T-helper 2 cell treated with Interferon-gamma antibody and Interleukin-4, amounts not matched to agents 5 μg/mL and 100 μg/mL, for 36 hours (primary cell): ENCODE results near the gene TMED5.
"Not testable (repeated sequence)": the region's sequence is repeated elsewhere in the genome, so short reads cannot be mapped to it uniquely, and the experiment has no call there.

Experiments
- DNase-seq: peaks from one replicate; pipeline ENCODE4 v3.0.0; 2021; ENCODE audit warnings: low spot score
- H3K27ac Mint-ChIP-seq: one replicate; pipeline ENCODE4 v1.8.0; 2021; ENCODE audit warnings: mild to moderate bottlenecking, mixed read lengths
- H3K27me3 Mint-ChIP-seq: one replicate; pipeline ENCODE4 v1.8.0; 2021; ENCODE audit warnings: low read depth, mixed read lengths
- H3K36me3 Mint-ChIP-seq: one replicate; pipeline ENCODE4 v1.8.0; 2021; ENCODE audit warnings: low read depth, mixed read lengths
- H3K4me1 Mint-ChIP-seq: one replicate; pipeline ENCODE4 v1.8.0; 2021; ENCODE audit warnings: low read depth, mixed read lengths
- H3K4me3 Mint-ChIP-seq: one replicate; pipeline ENCODE4 v1.8.0; 2022; ENCODE audit warnings: mild to moderate bottlenecking, moderate library complexity, mixed read lengths
- H3K9me3 Mint-ChIP-seq: one replicate; pipeline ENCODE4 v1.8.0; 2021; ENCODE audit warnings: mixed read lengths

Gene TMED5

DNA sequence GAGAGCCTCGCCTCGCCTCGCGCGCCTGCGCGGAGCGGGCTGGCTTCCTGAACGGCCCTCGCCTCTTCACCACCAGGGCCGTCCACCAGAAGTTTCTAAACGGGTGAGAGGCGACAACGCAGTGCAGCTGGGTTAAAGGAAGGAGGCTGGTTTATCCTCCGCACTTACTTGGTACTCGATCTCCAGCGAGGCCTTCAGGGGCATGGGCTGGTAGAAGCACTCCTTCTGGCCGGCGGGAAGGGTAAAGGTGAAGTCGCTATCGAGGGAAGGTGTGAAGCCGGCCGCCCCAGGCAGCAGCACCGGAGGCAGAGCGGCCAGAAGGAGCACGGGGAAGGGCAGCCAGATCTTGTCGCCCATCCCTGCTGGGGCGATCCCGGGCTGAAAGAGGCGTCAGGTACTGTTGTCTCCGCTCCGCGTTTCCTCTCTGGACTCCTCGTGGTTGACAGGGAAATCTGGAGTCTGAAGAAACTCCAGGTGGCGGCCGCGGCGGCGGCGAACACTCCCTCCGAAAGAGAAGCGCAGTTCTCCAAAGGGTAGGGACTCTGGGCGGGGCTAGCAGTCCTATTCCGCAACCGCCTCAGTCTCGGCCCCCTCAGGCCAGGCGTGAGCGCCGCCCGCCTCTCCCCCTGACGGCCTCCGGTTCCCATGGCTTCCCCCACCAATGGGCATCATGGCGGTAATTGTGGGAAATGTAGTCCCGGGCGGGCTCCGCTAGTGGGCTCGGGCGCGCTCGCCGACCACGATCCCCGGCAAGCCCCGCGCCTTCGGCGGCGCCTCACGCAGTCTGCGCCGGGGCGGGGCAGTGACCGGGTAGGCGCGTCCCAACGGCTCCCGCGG lies at the start of gene TMED5:
Gene TMED5, minus strand, starts transcription at position 528 of the 837 bp plus-strand sequence. Its CDS starts 171 bp downstream, at position 357.
- H3K4me1 Mint-ChIP-seq: peaks cover 48% of the 10 kb centered on the region
- H3K4me3 Mint-ChIP-seq: peak within 1 kb of the TSS; percentile 90
- H3K27ac Mint-ChIP-seq: peak within 1 kb of the TSS; percentile 98
- no peaks in the 10 kb centered on the region for H3K9me3 Mint-ChIP-seq
- peak; percentile 98 for DNase-seq
- peaks cover 44% of the 10 kb centered on the region for H3K36me3 Mint-ChIP-seq
- no peaks in the 10 kb centered on the region for H3K27me3 Mint-ChIP-seq

DNA sequence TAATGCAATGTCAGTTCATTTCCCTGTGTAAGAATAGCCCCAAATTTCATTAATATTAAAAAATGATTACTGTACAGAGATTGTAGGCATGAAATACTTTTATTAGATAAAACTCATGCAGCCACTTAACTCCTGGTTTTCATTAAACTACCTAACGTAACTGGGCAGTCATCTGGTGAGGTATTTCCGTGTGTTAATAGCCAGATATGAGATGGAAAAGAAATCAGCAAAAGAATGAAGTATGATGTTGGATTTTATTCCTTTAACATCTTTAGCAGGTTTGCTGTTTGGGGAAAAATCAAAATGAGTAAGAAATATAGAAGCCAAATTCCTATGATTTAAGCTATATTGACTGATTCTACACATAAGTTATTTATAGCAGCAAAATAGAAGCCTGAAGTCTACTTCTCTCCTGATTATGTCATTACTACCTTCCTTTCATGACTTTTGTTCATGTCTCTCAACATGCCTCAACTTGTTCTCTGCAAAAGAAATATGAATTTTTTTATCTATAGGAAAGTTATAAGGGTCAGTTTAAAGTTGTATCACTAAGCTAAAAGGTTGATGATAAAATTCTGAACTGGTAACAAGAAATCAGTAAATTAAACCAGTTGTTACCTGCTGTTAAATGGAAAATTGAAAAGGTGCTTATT lies 42.9 kb upstream of the TMED5 start:
- peaks cover 59% of the 10 kb centered on the region for H3K36me3 Mint-ChIP-seq
- H3K27me3 Mint-ChIP-seq: no peaks in the 10 kb centered on the region
- no peak overlapping the region for H3K27ac Mint-ChIP-seq
- no peak for DNase-seq
- peaks cover 8% of the 10 kb centered on the region for H3K9me3 Mint-ChIP-seq
- peaks cover 36% of the 10 kb centered on the region for H3K4me1 Mint-ChIP-seq
- no peak overlapping the region for H3K4me3 Mint-ChIP-seq

DNA sequence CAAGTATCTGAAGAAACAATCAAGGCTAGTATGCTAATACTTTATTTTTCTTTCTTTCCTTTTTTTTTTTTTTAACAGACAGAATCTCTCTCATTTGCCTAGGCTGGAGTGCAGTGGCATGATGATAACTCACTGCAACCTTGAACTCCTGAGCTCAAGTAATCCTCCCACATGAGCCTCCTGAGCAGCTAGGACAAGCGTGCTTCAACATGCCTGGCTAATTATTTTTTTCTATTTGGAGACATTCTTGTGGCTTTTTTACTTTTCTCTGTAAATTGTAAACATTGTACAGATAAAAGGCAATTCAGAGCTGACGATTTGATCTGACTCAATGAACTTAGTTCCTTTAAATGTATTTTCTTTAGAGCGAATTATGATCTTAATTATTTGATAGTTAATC lies 41.7 kb upstream of the TMED5 start:
- no peaks in the 10 kb centered on the region for H3K27me3 Mint-ChIP-seq
- H3K4me1 Mint-ChIP-seq: peaks cover 36% of the 10 kb centered on the region
- H3K9me3 Mint-ChIP-seq: peaks cover 8% of the 10 kb centered on the region
- peaks cover 64% of the 10 kb centered on the region for H3K36me3 Mint-ChIP-seq
- H3K27ac Mint-ChIP-seq: no peak overlapping the region
- H3K4me3 Mint-ChIP-seq: no peak overlapping the region
- DNase-seq: no peak

DNA sequence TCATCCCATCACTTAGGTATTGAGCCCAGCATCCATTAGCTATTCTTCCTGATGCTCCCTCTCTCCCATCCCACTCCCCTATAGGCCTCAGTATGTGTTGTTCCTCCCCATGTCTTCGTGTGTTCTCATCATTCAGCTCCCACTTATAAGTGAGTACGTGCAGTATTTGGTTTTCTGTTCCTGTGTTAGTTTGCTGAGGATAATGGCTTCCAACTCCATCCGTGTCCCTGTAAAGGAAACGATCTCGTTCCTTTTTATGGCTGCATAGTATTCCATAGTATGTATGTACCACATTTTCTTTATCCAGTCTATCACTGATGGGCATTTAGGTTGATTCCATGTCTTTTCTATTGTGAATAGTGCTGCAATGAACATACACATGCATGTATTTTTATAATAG lies 40.5 kb upstream of the TMED5 start:
- not testable (repeated sequence) for DNase-seq, H3K9me3 Mint-ChIP-seq, H3K27me3 Mint-ChIP-seq
- peak overlapping the region; percentile 27 for H3K4me3 Mint-ChIP-seq
- H3K36me3 Mint-ChIP-seq: peaks cover 61% of the 10 kb centered on the region
- H3K4me1 Mint-ChIP-seq: peaks cover 36% of the 10 kb centered on the region
- peak overlapping the region; percentile 86 for H3K27ac Mint-ChIP-seq

DNA sequence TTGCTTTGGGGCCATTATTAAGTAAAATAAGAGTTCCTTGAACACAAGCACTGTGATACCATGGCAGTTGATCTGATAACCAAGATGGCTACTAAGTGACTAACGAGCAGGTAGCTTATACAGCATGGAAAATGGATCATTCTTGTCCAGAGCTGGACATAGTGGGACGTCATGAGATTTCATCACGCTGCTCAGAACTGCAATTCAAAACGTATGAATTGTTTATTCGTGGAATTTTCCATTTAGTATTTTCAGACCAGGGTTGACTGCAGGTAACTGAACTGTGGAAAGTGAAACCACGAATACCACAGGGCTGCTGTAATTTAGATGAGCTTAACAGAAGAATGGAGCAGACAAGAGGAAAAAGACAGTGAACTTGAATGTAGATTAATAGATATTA lies 39.2 kb upstream of the TMED5 start:
- Mint-ChIP-seq H3K4me1 (peaks cover 34% of the 10 kb centered on the region), H3K27ac (peak overlapping the region; percentile 86), H3K4me3 (peak overlapping the region; percentile 75), H3K36me3 (peaks cover 59% of the 10 kb centered on the region), H3K9me3 (peaks cover 8% of the 10 kb centered on the region), H3K27me3 (no peaks in the 10 kb centered on the region)
- DNase-seq: peak; percentile 48

- no peaks in the 10 kb centered on the region for H3K9me3 Mint-ChIP-seq
- peaks cover 25% of the 10 kb centered on the region for H3K4me1 Mint-ChIP-seq
- peaks cover 55% of the 10 kb centered on the region for H3K36me3 Mint-ChIP-seq
- H3K27me3 Mint-ChIP-seq: no peaks in the 10 kb centered on the region
- H3K4me3 Mint-ChIP-seq: no peak overlapping the region
- no peak for DNase-seq
- no peak overlapping the region for H3K27ac Mint-ChIP-seq
Measured at GRCh38 chr1:93215322-93215721, 35.1 kb upstream of the TMED5 start.

DNA sequence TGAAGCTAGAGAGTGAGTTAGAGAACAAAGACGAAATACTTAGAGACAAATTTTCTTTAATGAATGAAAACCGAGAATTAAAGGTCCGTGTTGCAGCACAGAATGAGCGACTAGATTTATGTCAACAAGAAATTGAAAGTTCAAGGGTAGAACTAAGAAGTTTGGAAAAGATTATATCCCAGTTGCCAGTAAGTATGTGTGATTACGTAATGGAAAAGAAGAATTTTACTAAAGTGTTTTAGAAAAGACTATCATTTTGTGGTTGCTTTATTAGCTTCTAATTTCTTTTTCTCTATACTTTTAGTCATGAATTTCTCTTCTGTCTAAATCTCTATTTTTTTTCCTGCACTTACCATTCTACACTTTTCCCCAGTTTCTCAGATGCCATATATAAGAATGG lies 27.0 kb upstream of the TMED5 start:
- no peak overlapping the region for H3K4me3 Mint-ChIP-seq
- no peaks in the 10 kb centered on the region for H3K4me1 Mint-ChIP-seq
- no peaks in the 10 kb centered on the region for H3K9me3 Mint-ChIP-seq
- H3K36me3 Mint-ChIP-seq: peaks cover 29% of the 10 kb centered on the region
- no peak overlapping the region for H3K27ac Mint-ChIP-seq
- DNase-seq: no peak
- no peaks in the 10 kb centered on the region for H3K27me3 Mint-ChIP-seq

DNA sequence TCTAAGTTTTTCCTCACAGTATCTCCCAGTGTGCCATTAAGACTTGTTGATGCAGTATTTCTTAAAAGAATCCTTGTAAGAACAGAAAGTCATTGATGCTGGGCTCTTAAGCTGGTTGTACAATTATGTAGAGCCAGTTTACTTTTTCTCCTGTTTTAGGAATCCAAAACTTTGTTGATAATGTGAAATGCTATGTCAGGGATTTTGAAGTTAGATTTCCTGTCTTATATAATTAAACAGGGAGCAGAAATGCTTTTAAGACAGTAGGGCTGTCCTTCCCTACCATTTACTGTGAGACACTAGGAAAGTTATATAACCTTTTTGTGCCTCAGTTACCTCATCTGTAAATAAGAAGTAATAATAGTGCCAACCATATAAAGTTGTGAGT lies 26.3 kb upstream of the TMED5 start:
- peaks cover 27% of the 10 kb centered on the region for H3K36me3 Mint-ChIP-seq
- no peak overlapping the region for H3K27ac Mint-ChIP-seq
- H3K4me1 Mint-ChIP-seq: no peaks in the 10 kb centered on the region
- DNase-seq: no peak
- no peak overlapping the region for H3K4me3 Mint-ChIP-seq
- no peaks in the 10 kb centered on the region for H3K9me3 Mint-ChIP-seq
- H3K27me3 Mint-ChIP-seq: no peaks in the 10 kb centered on the region

- H3K27ac Mint-ChIP-seq: no peak overlapping the region
- peaks cover 24% of the 10 kb centered on the region for H3K36me3 Mint-ChIP-seq
- H3K27me3 Mint-ChIP-seq: no peaks in the 10 kb centered on the region
- no peak overlapping the region for H3K4me3 Mint-ChIP-seq
- H3K9me3 Mint-ChIP-seq: no peaks in the 10 kb centered on the region
- DNase-seq: no peak
- no peaks in the 10 kb centered on the region for H3K4me1 Mint-ChIP-seq
Measured at GRCh38 chr1:93205892-93206566, 25.8 kb upstream of the TMED5 start.

DNA sequence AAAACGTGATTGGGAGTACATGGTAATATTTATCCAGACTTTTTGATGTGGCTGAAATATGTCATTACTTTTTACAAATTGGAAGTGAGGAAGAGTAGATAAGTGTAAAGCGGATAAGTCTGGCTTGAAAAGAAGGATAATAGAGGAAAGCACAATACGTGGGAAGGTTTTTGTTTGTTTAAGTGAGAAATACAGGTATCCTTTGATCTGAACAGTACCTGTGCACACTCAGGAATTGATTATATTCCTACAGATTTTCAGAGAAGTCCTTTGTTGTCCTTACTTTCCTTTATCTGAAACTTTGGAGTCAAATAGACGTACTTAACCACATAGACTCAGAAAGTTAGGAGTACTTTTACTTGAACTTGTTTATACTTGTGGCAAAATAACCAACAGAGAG lies 20.5 kb upstream of the TMED5 start:
- Mint-ChIP-seq H3K4me1 (peaks cover 9% of the 10 kb centered on the region), H3K27ac (no peak overlapping the region), H3K4me3 (no peak overlapping the region), H3K36me3 (peaks cover 28% of the 10 kb centered on the region), H3K27me3 (no peaks in the 10 kb centered on the region), H3K9me3 (no peaks in the 10 kb centered on the region)
- DNase-seq: no peak

DNA sequence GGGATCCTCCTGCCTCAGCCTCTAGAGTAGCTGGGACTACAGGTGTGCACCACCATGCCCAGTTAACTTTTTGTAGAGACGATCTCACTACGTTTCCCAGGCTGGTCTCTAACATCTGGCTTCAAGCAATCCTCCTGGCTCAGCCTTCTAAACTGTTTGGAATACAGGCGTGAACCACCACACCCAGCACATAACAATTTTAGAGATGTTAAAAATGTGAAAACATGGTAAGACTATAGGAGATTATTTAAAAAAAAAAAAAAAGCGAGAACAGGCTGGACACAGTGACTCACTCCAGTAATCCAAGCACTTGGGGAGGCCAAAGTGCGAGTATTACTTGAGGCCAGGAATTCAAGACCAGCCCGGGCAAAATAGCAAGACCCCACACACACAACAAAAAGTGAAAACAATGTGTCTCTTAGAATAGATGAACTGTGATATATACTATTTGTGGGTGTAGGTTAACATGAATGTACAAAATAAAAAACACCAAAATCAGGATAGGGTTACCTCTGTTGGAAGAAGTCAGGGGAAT lies 19.9 kb upstream of the TMED5 start:
- Mint-ChIP-seq H3K4me3 (no peak overlapping the region), H3K9me3 (no peaks in the 10 kb centered on the region), H3K27me3 (no peaks in the 10 kb centered on the region), H3K36me3 (peaks cover 31% of the 10 kb centered on the region), H3K4me1 (peaks cover 10% of the 10 kb centered on the region), H3K27ac (no peak overlapping the region)
- no peak for DNase-seq

GRCh38 chr1:93199150-93199549 lies 18.9 kb upstream of the TMED5 start:
- Mint-ChIP-seq H3K9me3 (no peaks in the 10 kb centered on the region), H3K27ac (no peak overlapping the region), H3K36me3 (peaks cover 38% of the 10 kb centered on the region), H3K4me1 (peaks cover 13% of the 10 kb centered on the region), H3K4me3 (no peak overlapping the region), H3K27me3 (no peaks in the 10 kb centered on the region)
- DNase-seq: no peak

GRCh38 chr1:93196591-93196990 lies 16.4 kb upstream of the TMED5 start:
- Mint-ChIP-seq H3K27ac (no peak overlapping the region), H3K27me3 (no peaks in the 10 kb centered on the region), H3K36me3 (peaks cover 47% of the 10 kb centered on the region), H3K4me3 (no peak overlapping the region), H3K4me1 (peaks cover 14% of the 10 kb centered on the region), H3K9me3 (no peaks in the 10 kb centered on the region)
- no peak for DNase-seq
